ENCODE measurements around the gene CACNG7. TPM values are rescaled to one million over a fixed set of nuclear protein-coding genes. Genes with fewer than 3 reads are reported as not detected.
A peak's percentile ranks its signal among the peaks of the same experiment; 100 is the strongest.

CACNG7 gene
- total and polyA plus RNA-seq, 2 donors from 2014 or later = not detected

DNA sequence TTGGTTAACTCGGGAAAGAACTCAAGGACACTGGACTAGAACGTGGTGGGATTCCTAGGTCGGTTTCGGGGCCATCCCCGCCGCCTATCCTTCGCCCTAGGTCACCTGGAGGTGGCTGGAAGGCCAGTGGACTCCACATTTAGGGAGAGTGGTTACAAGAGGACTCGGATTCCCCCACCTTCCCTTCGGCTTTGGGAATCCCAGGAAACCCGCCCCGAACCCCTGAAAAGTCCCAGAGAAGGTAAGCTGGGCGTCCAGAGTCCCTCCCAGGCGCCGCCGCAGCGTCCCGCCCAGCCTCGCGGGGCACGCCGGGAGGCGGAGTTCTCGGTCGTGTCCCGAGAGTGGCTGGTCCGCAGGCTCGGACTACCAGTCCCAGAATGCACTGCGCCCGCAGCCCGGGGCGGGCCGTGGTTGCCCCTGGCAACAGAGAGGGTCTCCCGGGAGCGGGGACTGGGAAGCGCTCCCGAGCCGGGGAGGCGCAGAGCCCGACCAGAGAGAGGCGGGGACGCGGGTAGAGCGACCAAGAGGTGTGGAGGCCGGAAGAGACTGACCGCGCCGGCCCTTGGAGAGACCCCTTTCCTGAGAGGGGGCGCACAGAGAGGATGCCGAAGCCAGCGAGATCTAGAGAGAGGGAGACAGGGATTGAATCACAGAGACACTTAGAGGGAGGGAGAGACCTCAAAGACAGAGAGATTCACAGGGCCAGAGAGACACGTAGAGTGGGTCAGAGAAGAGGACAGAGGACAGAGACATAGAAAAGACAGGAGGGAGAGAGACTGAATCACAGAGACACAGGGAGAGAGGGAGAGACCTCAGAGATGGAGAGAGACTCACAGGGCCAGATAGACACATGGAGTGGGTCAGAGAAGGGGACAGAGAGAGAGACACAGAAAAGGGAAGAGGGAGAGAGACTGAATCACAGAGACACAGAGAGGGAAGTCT lies 29.7 kb upstream of the CACNG7 start:
- TF ChIP-seq, protein P1, sequence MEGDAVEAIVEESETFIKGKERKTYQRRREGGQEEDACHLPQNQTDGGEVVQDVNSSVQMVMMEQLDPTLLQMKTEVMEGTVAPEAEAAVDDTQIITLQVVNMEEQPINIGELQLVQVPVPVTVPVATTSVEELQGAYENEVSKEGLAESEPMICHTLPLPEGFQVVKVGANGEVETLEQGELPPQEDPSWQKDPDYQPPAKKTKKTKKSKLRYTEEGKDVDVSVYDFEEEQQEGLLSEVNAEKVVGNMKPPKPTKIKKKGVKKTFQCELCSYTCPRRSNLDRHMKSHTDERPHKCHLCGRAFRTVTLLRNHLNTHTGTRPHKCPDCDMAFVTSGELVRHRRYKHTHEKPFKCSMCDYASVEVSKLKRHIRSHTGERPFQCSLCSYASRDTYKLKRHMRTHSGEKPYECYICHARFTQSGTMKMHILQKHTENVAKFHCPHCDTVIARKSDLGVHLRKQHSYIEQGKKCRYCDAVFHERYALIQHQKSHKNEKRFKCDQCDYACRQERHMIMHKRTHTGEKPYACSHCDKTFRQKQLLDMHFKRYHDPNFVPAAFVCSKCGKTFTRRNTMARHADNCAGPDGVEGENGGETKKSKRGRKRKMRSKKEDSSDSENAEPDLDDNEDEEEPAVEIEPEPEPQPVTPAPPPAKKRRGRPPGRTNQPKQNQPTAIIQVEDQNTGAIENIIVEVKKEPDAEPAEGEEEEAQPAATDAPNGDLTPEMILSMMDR (IDR thresholded peaks at IDR 0.05; ENCODE audit: borderline replicate concordance, extremely low read depth, insufficient read depth) = no peak
- peaks cover 0 to 1% (median 0%) of the 10 kb centered on the region in 3 donors for H3K36me3 ChIP-seq (ENCODE audit: control insufficient read depth in 2 of 3, insufficient read depth in 3 of 3, low read length in 3 of 3)
- FAIRE-seq (no peak), DNase-seq (peak; percentile 97 to 99 (median 99))
- peaks cover 0 to 5% (median 3%) of the 10 kb centered on the region in 3 donors for H3K4me1 ChIP-seq (ENCODE audit: control insufficient read depth in 2 of 3, insufficient read depth in 2 of 3, low read depth in 1 of 3, low read length in 3 of 3)
- H3K27ac ChIP-seq (ENCODE audit: low read depth in 2 of 2, low read length in 2 of 2) = no peak overlapping the region
- peaks cover 0 to 2% (median 0%) of the 10 kb centered on the region in 3 donors for H3K9me3 ChIP-seq (ENCODE audit: control insufficient read depth in 2 of 3, insufficient read depth in 1 of 3, low read length in 3 of 3)
- peaks cover 20% of the 10 kb centered on the region for H3K27me3 ChIP-seq (ENCODE audit: control insufficient read depth, insufficient read depth, low read length)
- peak overlapping the region in 2 of 3 donors; percentile 46 to 77 for H3K9ac ChIP-seq (ENCODE audit: low read length in 3 of 3)
- intact Hi-C loops (cut with DNase I) = no loop called here
- H3K4me3 ChIP-seq (ENCODE audit: low read length in 3 of 3) = peak overlapping the region; percentile 52 to 83 (median 72)

DNA sequence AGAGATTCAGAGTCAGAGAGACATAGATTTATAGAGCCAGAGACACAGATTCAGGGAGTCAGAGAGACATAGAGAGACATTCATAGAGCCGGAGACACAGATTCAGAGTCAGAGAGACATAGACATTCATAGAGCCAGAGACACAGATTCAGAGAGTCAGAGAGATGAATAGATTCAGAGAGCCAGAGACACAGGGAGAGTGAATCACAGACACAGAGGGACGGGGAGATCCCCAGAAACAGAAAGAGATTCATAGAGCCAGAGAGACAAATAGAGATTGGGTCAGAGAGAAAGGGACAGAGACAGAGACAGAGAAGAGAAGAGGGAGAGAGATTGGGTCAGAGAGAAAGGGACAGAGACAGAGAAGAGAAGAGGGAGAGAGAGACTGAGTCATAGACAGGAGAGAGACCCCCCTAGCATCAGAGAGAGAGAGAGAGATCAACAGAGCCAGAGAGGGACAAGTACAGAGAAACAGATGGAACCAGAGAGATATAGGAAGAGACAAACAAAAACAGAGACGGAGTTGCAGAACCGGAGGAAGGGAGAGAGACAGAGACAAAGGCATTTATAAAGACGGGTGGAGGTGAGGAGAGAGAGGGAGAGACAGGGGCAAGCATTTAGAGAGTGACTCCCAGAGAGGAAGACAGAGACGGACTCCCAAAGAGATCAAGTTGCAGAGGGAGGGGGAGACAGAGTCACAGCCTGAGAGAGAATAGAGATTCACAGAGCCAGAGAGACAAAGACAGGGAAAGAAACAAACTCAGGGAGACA lies 28.2 kb upstream of the CACNG7 start:
- FAIRE-seq (no peak), DNase-seq (no peak)
- intact Hi-C loops (cut with DNase I) = no loop called here
- no peak overlapping the region for H3K27ac ChIP-seq (ENCODE audit: low read depth in 2 of 2, low read length in 2 of 2)
- H3K9ac ChIP-seq (ENCODE audit: low read length in 3 of 3) = no peak overlapping the region
- TF ChIP-seq, protein P1 (IDR thresholded peaks at IDR 0.05; ENCODE audit: borderline replicate concordance, extremely low read depth, insufficient read depth) = no peak
- peaks cover 0 to 2% (median 0%) of the 10 kb centered on the region in 3 donors for H3K9me3 ChIP-seq (ENCODE audit: control insufficient read depth in 2 of 3, insufficient read depth in 1 of 3, low read length in 3 of 3)
- H3K4me3 ChIP-seq (ENCODE audit: low read length in 3 of 3) = no peak overlapping the region
- peaks cover 0 to 5% (median 3%) of the 10 kb centered on the region in 3 donors for H3K4me1 ChIP-seq (ENCODE audit: control insufficient read depth in 2 of 3, insufficient read depth in 2 of 3, low read depth in 1 of 3, low read length in 3 of 3)
- H3K36me3 ChIP-seq (ENCODE audit: control insufficient read depth in 2 of 3, insufficient read depth in 3 of 3, low read length in 3 of 3) = no peaks in the 10 kb centered on the region
- H3K27me3 ChIP-seq (ENCODE audit: control insufficient read depth, insufficient read depth, low read length) = peaks cover 26% of the 10 kb centered on the region

DNA sequence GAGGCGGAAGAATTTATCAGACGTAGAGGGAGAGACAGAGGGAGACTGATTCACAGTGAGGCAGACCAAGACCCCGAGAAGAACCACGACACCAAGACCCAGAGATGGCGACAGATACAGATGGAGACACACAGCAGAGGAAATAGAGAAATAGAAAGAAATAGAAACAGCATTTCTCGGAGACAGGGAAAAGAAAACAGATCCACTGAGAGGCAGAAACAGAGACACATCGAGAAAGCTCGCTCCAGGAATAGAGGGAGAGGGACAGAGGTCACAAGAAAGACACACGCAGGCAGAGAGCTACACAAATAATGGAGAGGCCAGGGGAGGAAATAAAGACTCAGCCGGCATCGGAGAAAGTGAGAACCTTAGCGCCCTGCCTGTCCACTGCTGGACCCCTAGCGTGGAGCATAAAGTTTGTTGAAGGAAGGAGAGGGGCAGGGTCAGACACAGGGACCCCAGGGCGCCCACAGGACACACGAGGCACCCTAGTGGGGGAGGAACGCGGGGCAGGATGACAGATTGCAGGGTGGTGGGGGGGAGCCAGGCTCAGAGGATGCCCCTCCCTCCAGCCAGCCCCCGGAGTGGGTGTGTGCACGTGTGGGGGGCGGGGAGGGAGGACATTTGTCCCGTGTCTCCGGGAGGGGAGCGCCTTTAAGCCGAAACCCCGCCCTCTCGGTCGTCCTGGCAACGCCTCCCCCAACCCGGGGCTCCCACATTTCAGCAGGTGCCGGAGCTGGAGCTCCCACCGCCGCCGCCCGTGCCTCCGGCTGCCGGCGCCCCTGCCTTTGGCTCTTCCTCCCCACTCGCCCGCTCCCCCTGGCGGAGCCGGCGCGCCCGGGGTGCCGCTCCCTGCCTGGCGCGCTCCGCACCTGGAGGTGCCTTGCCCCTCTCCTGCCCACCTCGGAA lies 27.3 kb upstream of the CACNG7 start, which contains the start of gene PRKCG:
Gene PRKCG, plus strand, starts transcription at position 716 of the 909 bp plus-strand sequence. CDS start 298 bp downstream, outside the sequence.
- intact Hi-C loops (cut with DNase I) = no loop called here
- H3K4me1 ChIP-seq (ENCODE audit: control insufficient read depth in 2 of 3, insufficient read depth in 2 of 3, low read depth in 1 of 3, low read length in 3 of 3) = peaks cover 0 to 5% (median 3%) of the 10 kb centered on the region in 3 donors
- FAIRE-seq = no peak

More for the DNA sequence above, 27.3 kb upstream of the CACNG7 start, which contains the start of gene PRKCG:
- TF ChIP-seq, protein P1 (IDR thresholded peaks at IDR 0.05; ENCODE audit: borderline replicate concordance, extremely low read depth, insufficient read depth) = peak; percentile 24
- Histone ChIP-seq H3K9ac (ENCODE audit: low read length in 3 of 3) (no peak within 1 kb of the TSS), H3K27ac (ENCODE audit: low read depth in 2 of 2, low read length in 2 of 2) (no peak within 1 kb of the TSS), H3K4me3 (ENCODE audit: low read length in 3 of 3) (no peak within 1 kb of the TSS), H3K9me3 (ENCODE audit: control insufficient read depth in 2 of 3, insufficient read depth in 1 of 3, low read length in 3 of 3) (no peaks in the 10 kb centered on the region), H3K27me3 (ENCODE audit: control insufficient read depth, insufficient read depth, low read length) (peaks cover 26% of the 10 kb centered on the region), H3K36me3 (ENCODE audit: control insufficient read depth in 2 of 3, insufficient read depth in 3 of 3, low read length in 3 of 3) (no peaks in the 10 kb centered on the region)
- peak; percentile 62 to 88 (median 76) for DNase-seq
